Right ventricle myocardium inferior (tissue), 1 donor: ENCODE measurements around the gene CR1L. TPM values are rescaled to one million over a fixed set of nuclear protein-coding genes. Genes with fewer than 3 reads are reported as not detected.
"Not testable (repeated sequence)": the region's sequence is repeated elsewhere in the genome, so short reads cannot be mapped to it uniquely, and the experiment has no call there.

Source experiments
- ATAC-seq: fragments of 200-7000 bp; cut with Tn5 transposase; one replicate; pipeline ENCODE4 v1.9.1; 2020; ENCODE audit warnings: mild to moderate bottlenecking, moderate library complexity
- DNase-seq: peaks from one replicate; pipeline ENCODE4 v3.0.0; 2021; ENCODE audit errors: missing footprints
- intact Hi-C: fragments of 100-400 bp; cut with DNase I; formaldehyde crosslinking; loops from one replicate; pipeline ENCODE4 v1.11.0; 2022
- total RNA-seq: library from RNA; stranded (reverse); fragmentation: NEBNext Ultra II Directional; extraction: Animal tissue kit (Norgen Biotek cat#: 25700); gene quantifications from one replicate; pipeline ENCODE4 v1.2.1, GENCODE V29; 2021
- donor health status: DM: no; HTN: yes; CAD: no; lungs with severe emphysema.

CR1L gene
- total RNA-seq, 1 donor from 2014 or later, result not detected

DNA sequence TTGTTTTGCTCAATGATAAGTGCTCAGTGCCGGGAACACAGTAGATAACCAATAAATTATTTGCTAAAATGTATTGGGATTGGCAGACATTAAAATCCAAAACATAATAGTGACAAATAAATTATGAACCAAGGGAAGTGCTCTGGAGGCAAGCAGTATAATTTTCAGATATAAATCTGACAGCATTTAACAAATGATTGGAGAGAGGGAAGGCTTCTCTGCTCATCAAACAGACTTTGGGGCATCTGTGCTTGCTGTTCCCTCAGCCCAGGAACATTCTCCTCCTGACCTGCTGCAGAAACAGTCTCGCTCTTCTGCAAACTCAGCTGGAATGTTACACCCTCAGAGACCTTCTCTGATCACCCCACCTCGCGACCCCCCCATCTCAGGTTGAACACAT lies 109.1 kb downstream of the CR1L start:
- intact Hi-C loops, result loop anchor here (5.0 kb wide), 1 partner anchor 43 kb away; no protein-coding TSS in a partner anchor
- DNase-seq (no peak), ATAC-seq (no peak)

DNA sequence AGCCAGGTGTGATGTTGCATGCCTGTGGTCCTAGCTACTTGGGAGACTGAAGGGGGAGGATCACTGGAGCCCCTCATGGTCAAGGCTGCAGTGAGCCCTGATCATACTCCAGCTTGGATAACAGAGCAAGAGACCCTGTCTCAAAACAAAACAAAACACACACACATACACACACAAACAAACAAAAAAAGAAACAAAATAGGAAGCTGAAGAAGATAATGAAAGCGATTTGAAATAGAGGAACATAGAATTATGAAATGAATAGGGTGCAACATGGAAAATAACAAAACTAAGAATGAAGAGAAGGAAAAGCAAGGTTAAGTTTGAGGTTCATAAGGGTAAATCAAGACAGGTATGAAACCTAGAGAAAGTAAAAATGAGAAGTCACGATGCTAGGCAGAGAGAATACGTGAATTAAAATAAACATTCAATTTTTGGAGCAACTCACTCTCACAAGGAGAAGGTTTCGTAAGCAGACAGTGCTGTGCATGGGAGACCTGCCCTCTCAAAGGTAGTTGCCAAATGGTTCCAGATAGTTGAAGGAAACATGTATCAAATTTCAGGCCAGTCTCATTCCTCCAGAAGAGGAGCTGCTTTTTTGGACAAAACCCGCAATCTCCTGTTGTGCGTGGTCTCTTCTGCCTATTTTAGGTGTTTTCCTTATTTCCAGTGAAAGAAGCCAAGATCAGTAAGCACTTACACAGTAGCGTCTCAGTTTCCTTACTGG lies 110.2 kb downstream of the CR1L start:
- no peak for DNase-seq
- intact Hi-C loops, result loop anchor here (5.0 kb wide), 1 partner anchor 42 kb away; no protein-coding TSS in a partner anchor
- no peak for ATAC-seq

DNA sequence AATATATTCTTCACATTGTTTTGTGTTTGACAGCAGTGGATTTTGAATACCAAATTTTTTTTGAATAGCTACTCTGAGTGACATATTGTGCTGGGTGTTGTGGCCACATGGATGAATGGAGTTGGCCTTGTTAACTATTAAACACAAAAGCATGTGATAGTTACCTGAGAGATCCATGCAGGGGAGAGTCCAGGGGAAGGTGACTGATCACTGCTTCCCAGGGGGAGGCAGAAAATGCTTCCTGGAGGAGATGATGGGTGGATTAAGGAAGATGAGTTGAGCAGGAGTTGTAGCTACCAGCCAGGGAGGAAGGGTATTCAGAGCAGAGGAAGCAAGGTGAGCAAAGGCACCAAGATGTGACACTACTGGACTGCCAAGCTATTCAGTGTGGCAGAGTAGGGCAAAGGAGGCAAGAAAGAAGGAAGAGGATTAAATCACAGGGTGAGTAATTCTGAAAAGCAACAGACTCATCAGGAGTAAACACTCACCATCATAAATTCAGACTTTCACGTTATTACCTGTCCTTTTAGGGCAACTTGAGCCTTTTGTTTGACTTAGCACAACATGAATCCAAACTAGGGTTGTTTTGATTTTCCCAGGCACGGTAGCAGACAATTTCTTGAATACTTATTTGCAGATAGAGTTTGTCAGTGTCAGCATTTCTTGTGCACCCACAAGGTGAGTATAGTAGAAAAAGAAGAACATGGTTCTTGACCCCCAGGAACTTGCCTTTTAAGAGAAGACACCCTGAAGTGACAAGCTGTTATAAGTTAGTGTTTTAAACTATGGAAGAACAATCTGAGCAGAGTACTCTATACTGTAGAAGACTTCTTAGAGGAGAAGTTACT lies 111.1 kb downstream of the CR1L start:
- ATAC-seq, result no peak
- intact Hi-C loops, result no loop called here
- no peak for DNase-seq

DNA sequence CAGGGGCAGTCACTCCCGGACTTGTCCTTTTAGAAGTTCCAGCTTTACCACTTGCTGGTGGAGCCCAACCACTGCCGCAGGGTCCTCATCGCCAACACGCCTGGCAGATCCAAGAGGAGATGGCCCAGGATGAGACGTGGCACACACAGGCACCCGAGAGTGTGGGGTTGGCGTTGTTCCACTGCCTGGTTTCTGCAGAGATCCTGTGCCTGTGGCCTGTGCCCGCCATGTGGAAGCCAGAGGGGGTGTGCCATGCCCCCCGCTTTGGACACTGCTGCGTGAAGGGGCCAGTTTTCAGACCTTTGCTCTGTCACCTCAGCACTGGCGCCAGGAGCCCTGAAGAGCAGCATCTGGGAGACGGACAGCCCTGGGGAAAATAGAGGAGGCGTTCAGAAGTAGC lies 117.7 kb downstream of the CR1L start:
- DNase-seq, result no peak
- intact Hi-C loops, result no loop called here

DNA sequence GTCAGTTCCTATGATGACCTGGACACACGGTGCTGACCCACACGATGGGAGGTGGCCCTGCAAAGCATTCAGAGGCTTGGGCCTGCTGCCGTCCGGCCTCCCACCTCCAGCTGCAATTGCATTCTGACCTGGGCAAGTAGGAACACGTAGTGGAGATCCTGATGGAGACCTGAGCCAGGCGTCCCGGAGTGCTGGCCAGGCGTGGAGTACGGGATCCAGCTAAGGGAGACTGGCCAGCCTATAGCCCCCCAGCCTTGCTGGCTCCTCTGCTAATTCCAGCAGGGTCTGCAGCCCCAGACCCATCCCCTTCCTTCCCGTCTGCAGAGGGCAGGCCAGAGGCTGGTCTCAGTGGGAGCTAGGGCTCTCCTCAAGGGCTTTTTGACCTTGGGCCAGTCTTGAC lies 118.2 kb downstream of the CR1L start:
- ATAC-seq (no peak), DNase-seq (no peak)
- intact Hi-C loops, result no loop called here

More for the DNA sequence above, 117.7 kb downstream of the CR1L start:
- ATAC-seq, result no peak

DNA sequence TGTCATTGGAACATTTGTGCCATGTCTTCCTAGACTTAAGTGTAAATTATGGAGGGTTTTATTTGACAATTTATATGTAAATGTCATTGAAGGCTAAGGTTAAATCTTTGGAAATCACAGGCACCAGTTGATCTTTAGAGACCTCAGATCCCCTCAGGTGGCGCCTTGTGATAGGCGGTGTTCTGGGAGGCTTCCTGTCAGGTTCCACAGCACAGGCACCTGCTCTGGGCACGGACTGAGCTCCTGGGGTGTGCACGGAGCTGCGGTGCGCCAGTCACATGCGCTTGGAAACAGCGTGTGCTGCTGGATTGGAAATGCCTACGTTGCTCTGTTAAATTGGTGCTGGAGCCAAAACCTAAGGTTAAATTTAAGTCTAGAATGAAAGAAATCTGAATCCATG lies 119.0 kb downstream of the CR1L start:
- ATAC-seq (no peak), DNase-seq (no peak)

DNA sequence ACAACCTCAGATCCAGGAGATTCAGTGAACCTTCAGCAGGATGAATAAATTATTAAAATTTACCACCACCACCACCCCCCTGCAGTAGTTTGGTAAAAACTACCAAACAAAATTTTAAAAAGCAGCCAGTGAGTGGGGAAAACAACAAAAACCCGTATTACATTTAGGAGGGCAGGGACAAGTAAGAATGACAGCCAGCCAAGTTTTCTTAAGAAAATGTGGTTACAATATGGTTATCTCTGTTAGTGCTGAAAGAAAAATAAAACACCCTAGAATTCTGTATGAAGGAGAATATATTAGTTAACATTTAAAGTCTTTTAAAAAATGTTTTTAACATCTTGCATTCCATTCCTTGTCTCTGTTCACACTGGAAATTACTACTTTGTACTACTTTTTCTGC lies 121.6 kb downstream of the CR1L start:
- no peak for DNase-seq
- ATAC-seq, result no peak
- intact Hi-C loops, result no loop called here

More for the DNA sequence above, 119.0 kb downstream of the CR1L start:
- intact Hi-C loops, result no loop called here

DNA sequence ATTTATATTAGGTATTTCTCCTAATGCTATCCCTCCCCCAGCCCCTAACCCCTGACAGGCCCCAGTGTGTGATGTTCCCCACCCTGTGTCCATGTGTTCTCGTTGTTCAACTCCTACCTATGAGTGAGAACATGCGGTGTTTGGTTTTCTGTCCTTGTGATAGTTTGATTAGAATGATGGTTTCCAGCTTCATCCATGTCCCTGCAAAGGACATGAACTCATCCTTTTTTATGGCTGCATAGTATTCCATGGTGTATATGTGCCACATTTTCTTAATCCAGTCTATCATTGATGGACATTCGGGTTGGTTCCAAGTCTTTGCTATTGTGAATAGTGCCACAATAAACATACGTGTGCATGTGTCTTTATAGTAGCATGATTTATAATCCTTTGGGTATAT lies 125.6 kb downstream of the CR1L start:
- intact Hi-C loops, DNase-seq: not testable (repeated sequence)

More for the DNA sequence above, 125.6 kb downstream of the CR1L start:
- not testable (repeated sequence) for ATAC-seq

Other genes starting within 250 kb of the CR1L start
- gene CR2, start 190.8 kb upstream of the CR1L start, total RNA-seq, result not detected
- 2.9 TPM for gene CR1, start 149.0 kb upstream of the CR1L start, total RNA-seq
- gene CD46, start 106.9 kb downstream of the CR1L start, total RNA-seq, result 95.7 TPM